HT1080 (cell line): ENCODE measurements around the gene STAG1. TPM values are rescaled to one million over a fixed set of nuclear protein-coding genes. Genes with fewer than 3 reads are reported as not detected.
"Not testable (repeated sequence)": the region's sequence is repeated elsewhere in the genome, so short reads cannot be mapped to it uniquely, and the experiment has no call there.

Experiments
- DNase-seq: peaks from one replicate; pipeline ENCODE4 v3.0.0-alpha.2; 2015; ENCODE audit warnings: low read depth
- total RNA-seq: library from RNA; depleted of rRNA; stranded (reverse); fragments of >200 nt; shearing (Covaris generic); gene quantifications from 2 replicates; pipeline ENCODE4 v1.2.3, GENCODE V29; 2014

Gene STAG1
- total RNA-seq, 1 experiment from 2014 or later, result 35.9 TPM

DNA sequence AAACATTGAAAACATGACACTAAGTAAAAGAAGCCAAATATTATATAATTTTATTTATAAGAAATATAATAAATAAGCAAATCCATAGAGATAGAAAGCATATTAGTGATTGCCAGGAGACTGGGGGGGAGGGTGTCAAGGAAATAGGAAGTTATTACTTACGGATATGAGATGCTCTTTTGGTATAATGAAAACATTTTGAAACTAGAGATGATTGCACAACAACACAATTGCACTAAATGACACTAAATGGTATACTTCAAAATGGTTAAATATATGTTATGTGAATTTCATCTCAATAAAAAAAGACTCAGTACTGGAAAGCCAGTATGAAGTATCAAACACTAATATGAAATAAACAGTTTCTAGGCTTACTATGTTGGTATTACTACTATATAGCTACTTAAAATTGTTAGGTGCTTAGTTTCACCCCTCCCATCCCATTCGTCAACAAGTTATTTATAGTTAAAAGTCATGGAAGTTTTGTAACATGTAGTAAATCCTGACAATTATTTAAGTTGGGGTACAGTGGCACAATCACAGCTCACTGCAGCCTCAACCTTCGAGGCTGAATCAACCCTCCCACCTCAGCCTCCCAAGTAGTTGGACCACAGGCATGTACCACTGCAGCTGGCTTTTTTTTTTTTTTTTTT is 43.7 kb downstream of the STAG1 start:
- no peak for DNase-seq

DNA sequence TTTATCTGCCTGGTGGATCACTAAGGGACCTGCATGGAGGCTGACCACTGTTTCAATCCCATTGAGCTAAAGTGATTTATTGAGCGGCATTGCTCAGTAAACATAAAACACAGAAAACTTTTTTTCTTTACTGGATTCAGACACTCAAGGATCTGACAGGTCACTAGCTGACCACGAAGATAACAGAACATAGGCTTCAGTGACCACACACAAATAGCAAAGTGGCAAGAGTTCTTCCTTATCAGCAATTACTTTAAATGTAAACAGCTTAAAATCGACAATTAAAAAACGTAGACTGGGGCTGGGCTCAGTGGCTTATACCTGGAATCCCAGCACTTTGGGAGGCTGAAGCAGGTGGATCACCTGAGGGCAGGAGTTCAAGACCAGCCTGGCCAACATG is 48.7 kb downstream of the STAG1 start:
- DNase-seq, result no peak

DNA sequence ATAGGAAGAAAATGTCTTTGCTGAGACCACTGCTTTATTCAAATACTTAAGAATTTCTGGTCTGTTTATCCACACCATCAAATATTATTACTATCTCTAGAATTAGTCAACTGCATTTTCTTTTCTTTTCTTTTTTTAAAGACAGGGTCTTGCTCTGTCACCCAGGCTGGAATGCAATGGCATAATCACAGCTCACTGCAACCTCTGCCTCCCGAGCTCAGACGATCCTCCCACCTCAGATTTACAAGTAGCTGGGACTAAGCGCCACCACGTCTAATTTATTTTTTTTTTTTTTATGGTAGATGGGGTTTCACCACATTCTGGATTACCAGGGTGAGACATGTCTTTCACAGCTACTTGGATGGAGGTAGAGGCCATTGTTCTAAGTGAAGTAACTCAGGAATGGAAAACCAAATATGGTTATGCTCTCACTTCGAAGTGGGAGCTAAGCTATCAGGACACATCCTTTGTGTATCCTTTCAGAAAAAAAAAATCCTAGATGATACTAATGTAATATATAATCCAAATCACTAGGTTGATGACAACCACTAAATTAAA is 52.8 kb downstream of the STAG1 start:
- no peak for DNase-seq

DNA sequence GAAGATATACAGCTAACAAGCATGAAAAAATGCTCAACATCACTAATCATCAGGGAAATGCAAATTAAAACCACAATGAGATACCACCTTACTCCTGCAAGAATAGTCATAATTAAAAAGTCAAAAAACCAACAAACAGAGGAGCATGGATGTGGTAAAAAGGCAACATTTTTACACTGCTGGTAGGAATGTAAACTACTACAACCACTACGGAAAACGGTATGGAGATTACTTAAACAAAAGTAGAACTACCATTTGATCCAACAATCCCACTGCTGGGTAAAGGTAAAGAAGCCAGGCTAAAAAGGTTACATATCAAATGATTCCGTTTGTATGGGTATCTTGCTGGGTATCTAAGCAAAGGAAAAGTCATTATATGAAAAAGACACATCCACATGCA is 53.8 kb downstream of the STAG1 start:
- DNase-seq, result no peak

DNA sequence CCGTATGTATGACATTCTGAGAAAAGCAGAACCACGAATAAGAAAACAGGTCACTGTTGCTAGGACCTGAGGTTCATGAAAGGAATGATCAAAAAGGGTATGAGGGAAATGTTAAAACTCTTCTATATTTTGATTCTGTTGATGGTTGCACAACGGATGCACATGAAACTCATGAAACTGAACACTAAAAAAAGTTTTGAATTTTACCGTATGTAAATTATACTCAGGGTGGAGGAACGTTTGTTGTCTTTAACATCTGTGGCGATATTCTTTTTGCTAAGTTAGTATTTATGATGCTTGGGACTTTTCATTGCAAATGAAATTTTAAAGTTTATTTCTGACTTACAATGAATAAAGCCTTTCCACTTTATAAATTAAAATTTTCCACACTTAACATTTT is 55.4 kb downstream of the STAG1 start:
- DNase-seq, result no peak

DNA sequence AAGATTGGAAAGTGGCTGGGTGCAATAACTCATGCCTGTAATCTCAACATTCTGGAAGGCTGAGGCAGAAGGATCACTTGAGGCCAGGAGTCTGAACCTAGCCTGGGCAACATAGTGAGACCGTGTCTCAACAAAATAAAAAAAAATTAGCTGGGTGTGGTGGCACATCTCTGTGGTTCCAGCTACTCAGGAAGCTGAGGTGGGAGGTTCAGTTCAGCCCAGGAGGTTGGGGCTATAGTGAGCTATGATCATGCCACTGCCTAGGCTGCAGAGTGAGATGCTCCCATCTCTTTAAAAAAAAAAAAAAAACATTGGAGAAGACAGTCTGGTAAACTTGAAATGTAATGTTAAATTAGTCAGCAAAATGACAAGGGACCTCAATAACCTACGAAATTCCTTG is 57.9 kb downstream of the STAG1 start:
- no peak for DNase-seq

DNA sequence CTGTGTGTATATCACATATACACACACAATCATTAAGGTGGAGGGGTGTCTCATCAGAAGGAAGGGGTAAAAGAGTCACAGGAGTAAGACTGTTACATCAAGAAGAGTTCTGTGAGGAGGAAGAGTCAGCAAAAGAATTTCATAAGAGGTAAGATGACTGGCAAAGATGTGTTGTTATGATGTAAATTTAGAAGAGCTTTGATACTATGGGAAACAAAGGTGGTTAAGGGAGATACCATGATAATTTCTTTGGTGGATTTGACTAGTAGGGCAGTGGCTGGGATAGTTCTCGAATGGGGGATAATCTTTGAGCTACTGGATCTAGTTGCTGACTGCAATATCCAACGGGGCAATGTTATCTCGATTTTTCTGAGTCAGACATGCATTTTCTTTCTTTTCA is 61.6 kb downstream of the STAG1 start:
- no peak for DNase-seq

DNA sequence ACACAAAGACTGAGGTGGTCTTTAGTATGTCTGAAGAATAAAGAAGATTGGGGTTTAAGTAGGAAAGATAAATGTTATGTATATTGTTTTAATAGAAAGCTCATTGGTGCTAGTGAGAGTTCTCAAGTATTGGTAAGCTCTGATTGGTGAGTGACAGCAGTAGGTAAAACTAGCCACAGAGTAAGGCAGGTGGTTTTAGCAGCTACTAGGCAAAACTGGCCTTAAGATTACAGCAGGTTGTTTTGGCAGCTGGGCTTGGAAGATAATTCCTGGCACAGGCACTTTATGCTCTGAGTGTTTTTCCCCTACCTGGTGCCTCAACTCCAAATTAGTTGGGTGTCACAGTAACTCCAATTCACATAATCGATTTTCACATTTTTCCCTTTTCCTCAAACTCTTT is 66.3 kb downstream of the STAG1 start:
- DNase-seq, result no peak

DNA sequence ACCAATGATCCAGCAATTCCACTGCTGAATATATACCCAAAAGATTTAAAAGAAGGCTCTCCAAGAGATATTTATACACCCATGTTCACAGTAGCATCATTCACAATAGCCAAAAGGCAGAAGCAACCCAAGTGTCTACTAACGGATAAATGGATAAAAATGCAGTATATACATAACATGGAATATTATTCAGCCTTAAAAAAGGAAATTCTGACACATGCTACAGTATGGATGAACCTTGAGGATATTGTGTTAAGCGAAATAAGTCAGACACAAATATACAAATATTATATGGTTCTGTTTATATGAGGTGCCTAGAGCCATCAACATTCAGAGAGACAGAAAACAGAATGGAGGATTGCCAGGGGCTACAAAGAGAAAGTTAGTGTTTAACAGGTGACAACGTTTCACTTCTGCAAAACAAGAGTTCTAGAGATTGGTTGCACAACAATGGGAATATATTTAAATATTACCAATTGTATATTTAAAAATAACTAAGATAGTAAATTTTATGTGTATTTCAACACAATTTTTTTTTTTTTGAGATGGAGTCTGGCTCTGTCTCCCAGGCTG is 69.4 kb downstream of the STAG1 start:
- DNase-seq, result no peak

DNA sequence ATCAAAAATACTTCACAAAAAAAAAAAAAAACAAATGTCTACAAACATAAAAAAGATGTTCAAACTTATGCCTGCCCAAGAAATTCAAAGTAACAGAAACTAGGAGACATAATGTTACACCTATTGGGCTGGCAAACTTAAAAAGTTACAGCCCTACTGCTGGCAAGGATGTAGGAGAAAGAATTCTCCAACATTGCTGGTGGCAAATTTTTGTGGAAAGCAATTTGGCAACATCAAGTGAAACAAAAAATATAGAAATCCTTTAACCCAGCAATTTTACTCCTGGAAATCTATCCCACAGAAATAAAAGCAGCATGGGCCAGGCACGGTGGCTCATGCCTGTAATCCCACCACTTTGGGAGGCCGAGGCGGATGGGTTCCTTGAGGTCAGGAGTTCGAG is 73.2 kb downstream of the STAG1 start:
- DNase-seq, result no peak

DNA sequence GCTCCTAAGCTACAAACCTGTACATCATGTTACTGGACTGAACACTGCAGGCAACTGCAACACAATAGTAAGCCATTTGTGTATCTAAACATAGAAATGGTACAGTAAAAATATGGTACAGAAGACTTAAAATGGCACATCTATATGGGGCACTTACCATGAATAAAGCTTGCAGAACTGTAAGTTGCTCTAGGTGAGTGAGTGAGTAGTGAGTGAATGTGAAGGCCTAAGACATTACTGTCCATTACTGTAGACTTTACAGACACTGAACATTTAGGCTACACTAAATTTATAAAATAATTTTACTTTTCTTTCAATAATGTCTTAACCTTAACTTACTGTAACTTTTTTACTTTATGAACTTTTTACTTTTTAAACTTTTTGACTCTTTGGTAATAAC is 76.2 kb downstream of the STAG1 start:
- no peak for DNase-seq

DNA sequence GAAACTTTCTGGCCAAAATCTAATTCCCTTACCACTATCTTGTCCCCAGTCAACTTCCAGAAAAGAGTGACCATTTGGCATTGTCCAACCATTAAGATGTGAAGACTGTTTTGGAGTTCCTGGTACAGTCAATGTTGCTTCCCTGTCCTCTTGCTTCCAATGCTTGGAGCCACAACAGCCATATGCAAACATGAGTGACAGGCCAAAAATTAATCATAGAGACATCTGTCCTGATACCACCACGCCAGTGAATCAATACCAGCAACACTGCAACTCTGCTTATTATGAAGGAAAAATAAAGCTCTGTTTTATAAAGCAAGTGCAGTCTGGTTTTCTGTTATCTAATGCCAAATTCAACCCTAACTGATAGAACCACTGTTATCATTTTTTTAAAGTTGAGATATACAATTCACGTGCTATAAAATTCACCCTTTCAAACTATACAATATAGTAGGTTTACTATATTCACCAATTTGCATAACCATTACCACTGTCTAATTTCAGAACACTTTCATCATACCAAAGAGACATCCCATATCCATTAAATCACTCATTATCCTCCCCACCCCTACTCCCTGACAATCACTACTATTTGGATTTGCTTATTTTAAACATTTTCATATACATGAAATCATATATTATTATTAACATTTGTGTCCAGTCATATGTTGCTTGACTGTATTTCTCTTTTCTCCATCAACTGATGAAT is 76.9 kb downstream of the STAG1 start:
- no peak for DNase-seq

DNA sequence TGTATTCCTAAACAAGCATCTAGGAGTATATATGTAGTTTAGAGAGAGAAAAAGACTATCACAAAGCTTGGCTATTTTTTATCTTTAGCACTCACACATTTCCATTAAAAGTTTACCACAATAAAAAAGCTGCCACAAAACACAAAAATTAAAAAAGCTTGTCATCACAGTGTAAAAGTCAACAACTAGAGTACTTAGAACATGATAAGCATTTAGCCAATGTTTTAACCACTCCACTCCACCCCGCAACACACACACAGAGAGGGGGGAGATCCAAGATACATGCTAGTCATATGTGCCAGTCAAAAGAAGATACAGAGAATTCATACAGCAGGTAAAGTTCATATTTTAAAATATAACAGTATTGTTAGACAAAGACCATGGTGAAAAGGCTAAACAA is 79.7 kb downstream of the STAG1 start:
- DNase-seq, result no peak

DNA sequence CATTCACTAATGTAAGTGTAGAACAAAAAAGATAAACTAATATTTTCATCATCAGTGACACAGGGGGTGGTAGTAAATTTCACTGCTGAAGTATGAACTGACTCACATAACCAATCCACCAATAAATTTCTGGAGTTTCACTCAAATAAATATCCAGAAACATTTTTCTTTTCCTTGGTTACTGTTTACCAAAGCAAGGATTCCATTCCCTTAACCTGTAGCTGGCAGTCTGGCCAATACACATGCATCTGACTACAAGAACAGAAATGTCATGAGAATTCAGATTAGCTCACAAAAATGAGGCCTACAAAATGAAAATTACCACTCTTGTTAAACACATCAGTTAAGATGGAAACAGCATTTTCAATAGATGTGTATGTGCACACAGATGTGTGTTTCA is 80.3 kb downstream of the STAG1 start:
- no peak for DNase-seq

DNA sequence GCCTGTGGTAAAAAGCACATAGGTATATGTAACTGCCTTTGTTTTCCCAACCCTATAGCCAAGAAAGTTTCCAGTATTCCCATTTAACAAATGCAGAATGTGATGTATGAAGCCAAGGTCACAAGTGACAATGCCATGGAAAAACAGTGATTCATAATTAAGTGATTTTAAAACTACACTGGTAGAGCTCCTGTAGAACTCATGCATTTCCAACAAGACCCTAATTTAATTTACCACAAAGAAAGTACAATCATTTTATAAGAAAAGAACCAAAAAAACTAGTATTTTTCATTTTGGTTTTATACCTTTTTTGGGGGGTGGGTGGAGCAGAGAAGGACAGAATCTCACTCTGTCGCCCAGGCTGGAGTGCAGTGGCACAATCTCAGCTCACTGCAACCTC is 82.0 kb downstream of the STAG1 start:
- no peak for DNase-seq

DNA sequence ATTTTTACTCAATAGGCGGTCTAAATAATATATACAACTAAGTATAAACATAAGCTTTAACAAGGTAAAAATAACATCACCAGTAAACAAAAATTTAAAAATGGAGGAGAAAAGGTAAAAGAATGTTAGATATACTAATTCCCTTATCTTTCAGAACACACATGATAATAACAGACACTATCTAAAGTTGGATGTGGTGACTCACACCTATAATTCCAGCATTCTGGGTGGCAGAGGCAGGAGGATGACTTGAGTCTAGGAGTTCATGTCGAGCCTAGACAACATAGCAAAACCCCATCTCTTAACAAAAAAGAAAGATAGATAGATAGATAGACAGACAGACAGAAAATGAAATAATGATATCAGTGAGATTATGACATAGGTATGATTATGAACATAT is 85.1 kb downstream of the STAG1 start:
- DNase-seq, result no peak

DNA sequence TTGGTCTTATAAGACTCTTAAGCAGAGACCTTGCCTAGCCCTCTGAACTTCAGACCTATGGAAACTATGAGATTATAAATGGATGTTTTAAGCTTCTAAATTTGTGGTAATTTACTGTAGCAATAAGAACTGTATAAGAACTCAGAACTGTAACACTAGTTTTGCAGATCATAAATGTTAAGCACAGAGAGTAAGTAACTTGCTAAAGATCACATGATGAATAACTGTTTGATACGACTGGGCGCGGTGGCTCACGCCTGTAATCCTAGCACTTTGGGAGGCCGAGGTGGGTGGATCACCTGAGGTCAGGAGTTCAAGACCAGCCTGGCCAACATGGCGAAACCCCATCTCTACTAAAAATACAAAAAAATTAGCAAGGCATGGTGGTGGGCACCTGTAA is 85.9 kb downstream of the STAG1 start:
- not testable (repeated sequence) for DNase-seq

DNA sequence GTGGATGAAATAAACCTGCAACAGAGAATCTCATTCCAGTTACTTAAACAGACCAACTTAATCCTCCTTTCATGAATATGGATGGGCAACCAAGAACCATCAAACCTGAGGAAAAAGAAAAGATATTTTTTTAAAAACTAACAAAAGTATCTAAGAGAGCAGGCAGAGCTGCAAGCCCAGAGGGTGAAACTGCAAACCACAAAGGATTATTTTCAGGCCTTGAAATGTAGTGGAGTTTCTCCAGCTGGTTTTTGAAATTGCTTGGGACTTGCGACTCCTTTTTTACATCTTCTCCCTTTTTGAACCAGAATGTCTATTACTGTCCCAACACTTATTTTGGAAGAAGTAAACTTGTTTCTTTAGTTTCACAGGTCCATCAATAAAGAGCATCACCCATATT is 87.4 kb downstream of the STAG1 start:
- DNase-seq, result no peak

DNA sequence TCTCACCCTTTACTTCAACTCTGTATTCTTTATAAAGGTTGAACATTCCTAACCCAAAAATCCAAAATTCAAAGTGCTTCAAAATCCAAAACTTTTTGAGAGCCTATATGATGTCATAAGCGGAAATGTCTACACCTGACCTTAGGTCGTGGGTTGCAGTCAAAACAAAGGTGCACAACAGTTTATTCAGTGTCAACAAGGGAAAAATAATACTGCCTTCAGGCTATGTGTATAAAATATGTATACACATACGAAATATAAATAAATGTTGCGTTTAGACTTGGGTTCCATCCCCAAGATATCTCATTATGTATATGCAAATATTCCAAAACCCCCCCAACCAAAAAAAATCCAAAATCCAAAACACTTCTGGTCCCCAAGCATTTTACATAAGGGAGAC is 90.9 kb downstream of the STAG1 start:
- DNase-seq, result no peak

DNA sequence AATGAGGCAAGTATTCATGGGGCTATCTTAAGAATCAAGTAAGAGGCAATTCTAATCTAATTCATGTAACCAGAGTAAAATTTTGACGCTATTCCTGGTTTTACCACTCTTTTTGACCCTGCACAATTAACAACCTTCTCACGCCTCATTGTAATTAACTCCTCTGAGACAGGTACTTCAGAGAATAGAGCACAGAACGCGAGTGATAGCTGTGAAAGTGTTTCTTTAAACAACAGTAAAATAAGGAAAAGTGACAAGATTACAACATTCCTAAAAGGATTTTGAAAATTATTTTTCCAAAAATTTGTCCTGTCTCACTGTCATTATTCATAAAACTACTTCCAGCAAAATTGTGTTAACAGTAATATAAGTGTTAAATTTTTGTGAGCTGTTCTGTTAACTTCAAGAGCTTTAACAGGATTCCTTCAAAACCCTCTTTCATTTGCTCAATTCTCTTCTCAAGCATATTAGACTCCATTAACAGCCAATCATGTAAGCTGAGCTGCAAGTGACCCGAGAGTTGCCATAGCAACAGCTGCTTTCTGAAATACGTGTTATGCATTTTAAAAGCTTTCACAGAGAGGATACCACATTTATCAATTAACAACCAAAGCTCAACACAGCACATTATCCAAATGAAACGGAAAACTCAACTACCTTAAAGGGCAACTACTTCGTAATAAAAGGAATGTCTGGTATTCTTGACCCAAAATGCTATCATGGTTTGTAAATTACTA is 93.1 kb downstream of the STAG1 start:
- no peak for DNase-seq

DNA sequence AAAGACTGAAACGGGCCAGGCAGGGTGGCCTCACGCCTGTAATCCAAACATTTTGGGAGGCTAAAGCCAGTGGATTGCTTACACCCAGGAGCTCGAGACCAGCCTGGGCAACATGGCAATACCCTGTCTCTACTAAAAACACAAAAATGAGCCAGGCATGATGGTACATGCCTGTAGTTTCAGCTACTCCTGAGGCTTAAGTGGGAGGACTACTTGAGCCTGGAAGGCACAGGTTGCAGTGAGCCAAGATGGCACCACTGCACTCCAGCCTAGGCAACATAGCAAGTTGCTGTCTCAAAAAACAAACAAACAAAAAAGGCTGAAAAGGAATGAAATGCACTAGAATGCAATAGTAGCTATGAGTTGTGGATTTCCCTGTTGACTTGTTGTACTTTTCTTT is 94.7 kb downstream of the STAG1 start:
- DNase-seq, result no peak

DNA sequence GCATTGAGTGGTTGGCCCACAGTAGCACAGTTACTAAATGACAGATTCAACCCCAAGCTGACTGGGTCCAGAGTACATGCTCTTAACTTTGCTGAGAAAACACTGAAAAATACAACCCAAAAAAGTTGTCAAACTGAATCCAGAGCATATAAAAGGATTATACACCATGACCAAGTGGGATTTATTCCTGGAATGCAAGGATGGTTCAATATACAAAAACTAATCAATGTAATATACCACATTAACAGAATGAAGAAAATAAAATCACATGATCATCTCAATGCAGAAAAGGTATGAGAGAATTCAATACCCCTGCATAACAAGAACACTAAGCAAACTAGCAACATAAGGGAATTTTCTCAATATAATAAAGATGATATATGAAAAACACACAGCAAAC is 98.5 kb downstream of the STAG1 start:
- DNase-seq, result no peak
